H1 (cell line): ENCODE measurements around the gene DGKI. TPM values are rescaled to one million over a fixed set of nuclear protein-coding genes. Genes with fewer than 3 reads are reported as not detected.

Experiments
- CTCF ChIA-PET: fragments of 300-600 bp; sonication (Branson Sonifier 250); formaldehyde crosslinking; loops from one replicate; lab custom pipeline; 2021; ENCODE audit not compliant: partially characterized antibody; lab: Charles Lee
- POLR2A ChIA-PET: fragments of 300-600 bp; sonication (Branson Sonifier 250); formaldehyde crosslinking; loops from one replicate; lab custom pipeline; 2021; ENCODE audit warnings: inconsistent platforms; ENCODE audit not compliant: partially characterized antibody; lab: Charles Lee
- DNase-seq, 2 experiments: peaks; one replicate each; pipeline versions ENCODE4 v3.0.0 to v3.0.0-alpha.2; 2010 to 2022; ENCODE audit warnings: low spot score in 2 of 2, low read depth in 1 of 2, mixed read lengths in 1 of 2
- FAIRE-seq: peaks from 2 replicates; lab custom pipeline; 2011; peaks lifted over from hg19 to GRCh38; lab: Jason Lieb, UNC
- H2AFZ ChIP-seq: 2 replicates; pipeline ENCODE4 v1.8.1; 2012; ENCODE audit warnings: low read length, inconsistent platforms
- H2AK5ac ChIP-seq: 2 replicates; pipeline ENCODE4 v1.6.1; 2013; ENCODE audit warnings: low read depth, low read length
- H2BK120ac ChIP-seq: replicated peaks from 2 replicates; pipeline ENCODE3; 2013; ENCODE audit warnings: low read depth, low read length, inconsistent platforms
- H2BK12ac ChIP-seq: 2 replicates; pipeline ENCODE4 v1.6.1; 2013; ENCODE audit warnings: low read depth, low read length
- H2BK15ac ChIP-seq: 2 replicates; pipeline ENCODE4 v1.6.1; 2013; ENCODE audit warnings: low read length
- H2BK20ac ChIP-seq: 2 replicates; pipeline ENCODE4 v1.6.1; 2013; ENCODE audit warnings: low read length
- H2BK5ac ChIP-seq: 2 replicates; pipeline ENCODE4 v1.6.1; 2013; ENCODE audit warnings: low read depth, low read length
- H3K14ac ChIP-seq: 2 replicates; pipeline ENCODE4 v1.6.1; 2013; ENCODE audit warnings: inconsistent platforms; ENCODE audit not compliant: insufficient read length
- H3K18ac ChIP-seq: 2 replicates; pipeline ENCODE4 v1.6.1; 2013; ENCODE audit warnings: low read length; ENCODE audit errors: extremely low read depth
- H3K23ac ChIP-seq: 2 replicates; pipeline ENCODE4 v1.6.1; 2013; ENCODE audit warnings: inconsistent platforms; ENCODE audit not compliant: insufficient read length
- H3K23me2 ChIP-seq: 2 replicates; pipeline ENCODE4 v1.6.1; 2013; ENCODE audit warnings: low read depth, low read length
- H3K27ac ChIP-seq: 2 replicates; pipeline ENCODE4 v1.6.1; 2011; ENCODE audit warnings: low read depth, low read length, inconsistent platforms
- H3K27me3 ChIP-seq, 4 experiments: replicated peaks in 1 of 4; 1 replicate in 1 of 4; 2 replicates in 3 of 4; pipeline versions ENCODE4 v1.6.1 to v1.8.1; 2011 to 2013; ENCODE audit warnings: low read length in 3 of 4, mild to moderate bottlenecking in 3 of 4, inconsistent platforms in 2 of 4, mixed read lengths in 2 of 4, moderate library complexity in 1 of 4; ENCODE audit not compliant: control insufficient read depth in 3 of 4, insufficient read depth in 3 of 4; ENCODE audit errors: extremely low read depth in 1 of 4
- H3K36me3 ChIP-seq, 4 experiments: 2 replicates each; pipeline versions ENCODE4 v1.6.1 to v1.8.1; 2011 to 2013; ENCODE audit warnings: mild to moderate bottlenecking in 4 of 4, low read length in 3 of 4, moderate library complexity in 2 of 4, control low read depth in 1 of 4, inconsistent platforms in 1 of 4; ENCODE audit not compliant: insufficient read depth in 4 of 4, control insufficient read depth in 2 of 4
- H3K4ac ChIP-seq: replicated peaks from 2 replicates; pipeline ENCODE3; 2013; ENCODE audit warnings: low read length, low read depth, mixed read lengths, inconsistent platforms; ENCODE audit not compliant: insufficient read length
- H3K4me1 ChIP-seq, 4 experiments: replicated peaks in 1 of 4; 1 replicate in 1 of 4; 2 replicates in 3 of 4; pipeline versions ENCODE4 v1.6.1 to v1.8.1; 2011 to 2013; ENCODE audit warnings: low read length in 3 of 4, inconsistent platforms in 2 of 4, mixed read lengths in 1 of 4; ENCODE audit not compliant: insufficient read depth in 4 of 4, control insufficient read depth in 3 of 4
- H3K4me2 ChIP-seq, 2 experiments: 2 replicates each; pipeline versions ENCODE4 v1.6.1 to v1.8.1; 2011 to 2013; ENCODE audit warnings: low read depth in 2 of 2, low read length in 2 of 2, control low read depth in 1 of 2, inconsistent platforms in 1 of 2, mild to moderate bottlenecking in 1 of 2; ENCODE audit not compliant: insufficient read depth in 1 of 2
- H3K4me3 ChIP-seq, 4 experiments: fragments of 200-600, 300-600 bp in 1 of 4; sonication (generic), shearing (Covaris generic), sonication (Bioruptor Twin) in 1 of 4; 2 replicates each; pipeline versions ENCODE4 v1.5.1 to v1.8.1; 2011 to 2016; ENCODE audit warnings: low read length in 4 of 4, low read depth in 3 of 4, control low read depth in 2 of 4, inconsistent platforms in 2 of 4, mild to moderate bottlenecking in 2 of 4, mixed read lengths in 1 of 4, moderate library complexity in 1 of 4; ENCODE audit not compliant: insufficient read depth in 2 of 4; ENCODE audit errors: extremely low read depth in 1 of 4
- H3K56ac ChIP-seq: replicated peaks from 2 replicates; pipeline ENCODE3; 2013; ENCODE audit warnings: low read depth, mild to moderate bottlenecking, mixed read lengths, low read length, inconsistent platforms; ENCODE audit not compliant: insufficient read length
- H3K79me1 ChIP-seq: 2 replicates; pipeline ENCODE4 v1.6.1; 2013; ENCODE audit warnings: low read depth, low read length, control low read depth
- H3K79me2 ChIP-seq, 2 experiments: 2 replicates each; pipeline versions ENCODE4 v1.6.1 to v1.8.1; 2012 to 2013; ENCODE audit warnings: low read length in 2 of 2, mild to moderate bottlenecking in 2 of 2, inconsistent platforms in 1 of 2; ENCODE audit not compliant: insufficient read depth in 2 of 2, control insufficient read depth in 1 of 2
- H3K9ac ChIP-seq, 4 experiments: replicated peaks in 1 of 4; 1 replicate in 1 of 4; 2 replicates in 3 of 4; pipeline versions ENCODE4 v1.6.1 to v1.8.1; 2011 to 2013; ENCODE audit warnings: low read depth in 3 of 4, low read length in 3 of 4, control low read depth in 2 of 4, mild to moderate bottlenecking in 2 of 4, moderate library complexity in 2 of 4, inconsistent platforms in 1 of 4; ENCODE audit errors: extremely low read depth in 1 of 4
- H3K9me3 ChIP-seq, 2 experiments: 2 replicates each; pipeline versions ENCODE4 v1.6.1 to v1.8.1; 2012 to 2013; ENCODE audit warnings: mild to moderate bottlenecking in 2 of 2, moderate library complexity in 2 of 2, control low read depth in 1 of 2, inconsistent platforms in 1 of 2, low read depth in 1 of 2, low read length in 1 of 2, mixed read lengths in 1 of 2; ENCODE audit not compliant: insufficient read depth in 2 of 2
- H4K20me1 ChIP-seq, 2 experiments: replicated peaks in 1 of 2; 2 replicates each; pipeline versions ENCODE3 to v1.8.1; 2011 to 2013; ENCODE audit warnings: inconsistent platforms in 2 of 2, low read length in 2 of 2, mild to moderate bottlenecking in 1 of 2; ENCODE audit not compliant: insufficient read depth in 2 of 2, control insufficient read depth in 1 of 2
- H4K5ac ChIP-seq: 2 replicates; pipeline ENCODE4 v1.6.1; 2013; ENCODE audit warnings: low read length, low read depth, mixed read lengths, inconsistent platforms; ENCODE audit not compliant: insufficient read length
- H4K8ac ChIP-seq: 2 replicates; pipeline ENCODE4 v1.8.0; 2013; ENCODE audit warnings: mild to moderate bottlenecking, moderate library complexity, low read length, inconsistent platforms; ENCODE audit not compliant: insufficient read depth; ENCODE audit errors: extremely low read depth
- H4K91ac ChIP-seq: replicated peaks from 2 replicates; pipeline ENCODE3; 2013; ENCODE audit warnings: low read length, mixed read lengths, inconsistent platforms; ENCODE audit not compliant: insufficient read length
- BCL11A ChIP-seq, 2 experiments: IDR thresholded peaks; one replicate each; pipeline ENCODE4 v1.6.1; 2011; ENCODE audit warnings: low read depth in 2 of 2, low read length in 2 of 2, mild to moderate bottlenecking in 2 of 2
- BRCA1 ChIP-seq: IDR thresholded peaks from 2 replicates; pipeline ENCODE4 v1.6.1; 2012; ENCODE audit warnings: low read depth, low read length, improper control_type of control experiment
- CBX8 ChIP-seq: fragments of 300-800, 300-1000 bp; sonication (generic); IDR thresholded peaks from 2 replicates; pipeline ENCODE4 v1.7.1; 2016; ENCODE audit warnings: low read depth, low read length, borderline replicate concordance
- FOSL1 ChIP-seq: IDR thresholded peaks from 2 replicates; pipeline ENCODE4 v1.6.1; 2011; ENCODE audit warnings: mild to moderate bottlenecking, low read depth, low read length, moderate library complexity; ENCODE audit not compliant: insufficient read depth
- HDAC6 ChIP-seq: IDR thresholded peaks from one replicate; pipeline ENCODE4 v1.7.1; 2012; ENCODE audit warnings: low read depth, mild to moderate bottlenecking, inconsistent platforms, low read length, moderate library complexity
- KDM1A ChIP-seq: fragments of 200-600, 300-600 bp; sonication (generic); IDR thresholded peaks from 2 replicates; pipeline ENCODE4 v1.7.1; 2016; ENCODE audit warnings: mild to moderate bottlenecking, low read length, borderline replicate concordance
- RBBP5 ChIP-seq: IDR thresholded peaks from 2 replicates; pipeline ENCODE4 v1.7.1; 2012; ENCODE audit warnings: low read depth, mild to moderate bottlenecking, inconsistent platforms, low read length, moderate library complexity, borderline replicate concordance
- SAP30 ChIP-seq: fragments of 300-600 bp; sonication (generic); IDR thresholded peaks from 2 replicates; pipeline ENCODE4 v1.7.1; 2012; ENCODE audit warnings: low read length, moderate library complexity, mild to moderate bottlenecking, inconsistent platforms; ENCODE audit not compliant: insufficient read depth, insufficient replicate concordance
- SIN3A ChIP-seq, 2 experiments: IDR thresholded peaks in 1 of 2; conservative IDR thresholded peaks in 1 of 2; 2 replicates each; pipeline ENCODE4 v1.6.1; 2011 to 2012; ENCODE audit warnings: low read length in 2 of 2, improper control_type of control experiment in 1 of 2, low read depth in 1 of 2, mild to moderate bottlenecking in 1 of 2
- TBP ChIP-seq: IDR thresholded peaks from 2 replicates; pipeline ENCODE4 v1.6.1; 2011; ENCODE audit warnings: low read depth, low read length, improper control_type of control experiment
- WGBS, 2 experiments: shearing (Covaris generic) in 1 of 2; methylation state at CpG; one replicate each; pipeline versions ENCODE4 v1.1.6 to v1.1.7; 2013 to 2015; ENCODE audit warnings: low lambda C conversion rate in 2 of 2, mixed read lengths in 2 of 2, inconsistent platforms in 1 of 2, low coverage in 1 of 2, missing lambda C conversion rate in 1 of 2; ENCODE audit not compliant: insufficient replicate concordance in 2 of 2, insufficient coverage in 1 of 2, insufficient read length in 1 of 2; ENCODE audit errors: extremely low coverage in 1 of 2, missing lambda C conversion rate in 1 of 2; 5-methylcytosine and 5-hydroxymethylcytosine counted together
- polyA plus RNA-seq, 7 experiments: library from polyadenylated mRNA; depleted of rRNA in 3 of 7; stranded (reverse) in 5 of 7; unstranded in 2 of 7; fragments of >200 nt in 5 of 7; fragments of 200-250 nt in 2 of 7; gene quantifications; 1 replicate in 5 of 7; 2 replicates in 1 of 7; 4 replicates in 1 of 7; pipeline versions ENCODE4 v1.2.1 to v1.2.3, GENCODE V29; 2011 to 2013; ENCODE audit warnings: missing spikeins in 2 of 7, mixed read lengths in 2 of 7
- total RNA-seq: library from RNA; stranded (reverse); fragmentation: NEBNext Ultra II Directional; extraction: Animal tissue kit (Norgen Biotek cat#: 25700); gene quantifications from 2 replicates; pipeline ENCODE4 v1.2.1, GENCODE V29; 2021
- TF ChIP-seq, protein P1 (sequence below), 3 experiments: IDR thresholded peaks; 1 replicate in 2 of 3; 2 replicates in 1 of 3; pipeline versions ENCODE4 v1.5.1 to v1.6.1; 2011; ENCODE audit warnings: low read length in 3 of 3, mild to moderate bottlenecking in 3 of 3, inconsistent platforms in 2 of 3, low read depth in 1 of 3, moderate library complexity in 1 of 3; ENCODE audit not compliant: insufficient read depth in 1 of 3; ENCODE audit errors: control extremely low read depth in 1 of 3

DGKI gene
- total and polyA plus RNA-seq, 2 of the 8 experiments (the other 6 are each of a cell fraction or from before 2014, with no cell fraction given) = 0.20 to 0.71 TPM

DNA sequence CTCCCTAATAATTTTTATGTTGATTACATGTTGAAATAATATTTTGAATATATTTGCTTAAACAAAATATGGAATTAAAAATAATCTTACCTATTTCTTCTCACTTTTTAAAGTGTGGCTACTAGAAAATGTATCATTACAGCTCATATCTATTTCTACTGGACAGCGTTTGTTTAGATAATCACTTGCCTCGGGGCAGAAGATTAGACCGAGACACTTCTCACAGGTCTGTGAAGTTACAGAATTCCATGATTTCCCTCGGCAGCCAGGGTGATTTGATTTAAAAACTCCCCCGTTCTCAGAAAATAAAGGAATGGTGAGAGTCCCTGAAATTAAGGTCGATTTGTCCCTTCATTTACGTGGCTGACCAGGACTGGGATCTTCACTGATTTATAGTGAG, 162.5 kb downstream of the DGKI start:
- Histone ChIP-seq H2BK120ac (no peak overlapping the region), H2BK20ac (no peak overlapping the region), H4K8ac (no peak overlapping the region), H2BK12ac (no peak overlapping the region), H3K23ac (no peak overlapping the region), H3K27ac (no peak overlapping the region), H3K4me3 (no peak overlapping the region), H3K79me2 (no peaks in the 10 kb centered on the region), H3K27me3 (peaks cover 0 to 3% (median under 1%) of the 10 kb centered on the region in 4 experiments; a peak in 2 of 7 replicates), H3K18ac (no peak overlapping the region), H3K36me3 (no peaks in the 10 kb centered on the region), H3K79me1 (no peaks in the 10 kb centered on the region), H3K23me2 (no peaks in the 10 kb centered on the region), H4K20me1 (no peaks in the 10 kb centered on the region), H2AFZ (no peak overlapping the region), H2AK5ac (no peak overlapping the region), H4K5ac (no peak overlapping the region), H3K4ac (no peak overlapping the region), H3K9me3 (peaks cover 0 to 3% of the 10 kb centered on the region in 2 experiments; a peak in 1 of 4 replicates), H2BK15ac (no peak overlapping the region), H3K4me2 (no peak overlapping the region), H3K9ac (no peak overlapping the region), H3K14ac (no peak overlapping the region), H2BK5ac (no peak overlapping the region), H3K56ac (no peak overlapping the region), H4K91ac (no peak overlapping the region), H3K4me1 (peaks cover 0 to 4% (median 0%) of the 10 kb centered on the region in 4 experiments; a peak in 1 of 7 replicates)
- DNase-seq (no peak), FAIRE-seq (no peak)
- ChIA-PET CTCF (interaction anchor here (1.2 kb wide), 1 partner anchor 28 kb away, joined by 3 read pairs; no protein-coding TSS in a partner anchor), POLR2A (no interaction called here)
- WGBS, 2 experiments = 90% methylated on average over 7 of the region's 7 CpGs; no CpG with 5 or more reads in 1 of the 2 experiments
- TF ChIP-seq BCL11A (IDR thresholded peaks at IDR 0.05; ENCODE audit: low read depth in 2 of 2, low read length in 2 of 2) (no peak), KDM1A (no peak), SIN3A (conservative IDR thresholded peaks at IDR 0.05 in 1 of 2, IDR thresholded peaks at IDR 0.05 in 1 of 2; ENCODE audit: low read depth in 1 of 2, low read length in 2 of 2) (no peak), TBP (no peak), FOSL1 (no peak), HDAC6 (no peak), RBBP5 (no peak), CBX8 (no peak), SAP30 (no peak), BRCA1 (no peak)
- TF ChIP-seq, protein P1, sequence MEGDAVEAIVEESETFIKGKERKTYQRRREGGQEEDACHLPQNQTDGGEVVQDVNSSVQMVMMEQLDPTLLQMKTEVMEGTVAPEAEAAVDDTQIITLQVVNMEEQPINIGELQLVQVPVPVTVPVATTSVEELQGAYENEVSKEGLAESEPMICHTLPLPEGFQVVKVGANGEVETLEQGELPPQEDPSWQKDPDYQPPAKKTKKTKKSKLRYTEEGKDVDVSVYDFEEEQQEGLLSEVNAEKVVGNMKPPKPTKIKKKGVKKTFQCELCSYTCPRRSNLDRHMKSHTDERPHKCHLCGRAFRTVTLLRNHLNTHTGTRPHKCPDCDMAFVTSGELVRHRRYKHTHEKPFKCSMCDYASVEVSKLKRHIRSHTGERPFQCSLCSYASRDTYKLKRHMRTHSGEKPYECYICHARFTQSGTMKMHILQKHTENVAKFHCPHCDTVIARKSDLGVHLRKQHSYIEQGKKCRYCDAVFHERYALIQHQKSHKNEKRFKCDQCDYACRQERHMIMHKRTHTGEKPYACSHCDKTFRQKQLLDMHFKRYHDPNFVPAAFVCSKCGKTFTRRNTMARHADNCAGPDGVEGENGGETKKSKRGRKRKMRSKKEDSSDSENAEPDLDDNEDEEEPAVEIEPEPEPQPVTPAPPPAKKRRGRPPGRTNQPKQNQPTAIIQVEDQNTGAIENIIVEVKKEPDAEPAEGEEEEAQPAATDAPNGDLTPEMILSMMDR (IDR thresholded peaks at IDR 0.05; ENCODE audit: control extremely low read depth in 1 of 3, insufficient read depth in 1 of 3, low read depth in 1 of 3, low read length in 3 of 3) = no peak
